GM12875 (cell line): ENCODE measurements around the gene ZBTB46.
"Not testable (repeated sequence)": the region's sequence is repeated elsewhere in the genome, so short reads cannot be mapped to it uniquely, and the experiment has no call there.

Source experiments
- H3K4me3 ChIP-seq: one replicate; pipeline ENCODE4 v1.5.1; 2011; ENCODE audit warnings: low read depth, low read length, control low read depth
- CTCF ChIP-seq: IDR thresholded peaks from 2 replicates; pipeline ENCODE4 v1.5.1; 2011; ENCODE audit warnings: low read depth, mild to moderate bottlenecking, control low read depth, inconsistent platforms, low read length, moderate library complexity, borderline replicate concordance; ENCODE audit not compliant: insufficient read depth

Gene ZBTB46

GRCh38 chr20:63733579-63734081, 97.4 kb downstream of the ZBTB46 start:
- TF ChIP-seq CTCF, result no peak
- no peak overlapping the region for H3K4me3 ChIP-seq

GRCh38 chr20:63733117-63733516, 97.9 kb downstream of the ZBTB46 start:
- no peak overlapping the region for H3K4me3 ChIP-seq
- no peak for TF ChIP-seq CTCF

- TF ChIP-seq CTCF, result no peak
- no peak overlapping the region for H3K4me3 ChIP-seq
Observed at GRCh38 chr20:63732118-63733095, 98.7 kb downstream of the ZBTB46 start.

GRCh38 chr20:63731410-63731809, 99.7 kb downstream of the ZBTB46 start:
- H3K4me3 ChIP-seq, result no peak overlapping the region
- TF ChIP-seq CTCF, result no peak

- H3K4me3 ChIP-seq, result not testable (repeated sequence)
Observed at GRCh38 chr20:63730189-63730733, 100.8 kb downstream of the ZBTB46 start.

- H3K4me3 ChIP-seq, result not testable (repeated sequence)
Observed at GRCh38 chr20:63722967-63723622, 108.0 kb downstream of the ZBTB46 start.

- no peak overlapping the region for H3K4me3 ChIP-seq
- no peak for TF ChIP-seq CTCF
Observed at GRCh38 chr20:63718996-63719395, 112.1 kb downstream of the ZBTB46 start.
